Measurements from ENCODE around the gene FAM83G. TPM values are rescaled to one million over a fixed set of nuclear protein-coding genes. Genes with fewer than 3 reads are reported as not detected.

FAM83G gene
- total RNA-seq, 2 experiments from 2014 or later: 2.9 to 3.0 TPM

- POLR2A ChIA-PET: no interaction called here
- CTCF ChIA-PET: no interaction called here
- no peak for DNase-seq
- Histone ChIP-seq H3K27me3 (ENCODE audit: control insufficient read depth in 1 of 2, insufficient read depth in 2 of 2, low read length in 2 of 2) (no peaks in the 10 kb centered on the region), H3K9me3 (ENCODE audit: control insufficient read depth in 1 of 2, insufficient read depth in 1 of 2, low read length in 2 of 2) (no peaks in the 10 kb centered on the region), H3K36me3 (ENCODE audit: insufficient read depth, low read length) (no peaks in the 10 kb centered on the region), H3K4me1 (ENCODE audit: insufficient read depth, low read length) (peaks cover 24% of the 10 kb centered on the region), H3K27ac (ENCODE audit: low read depth in 1 of 2, low read length in 2 of 2) (no peak overlapping the region), H3K4me3 (ENCODE audit: low read length) (no peak overlapping the region)
- no peak for ATAC-seq (ENCODE audit: poor library complexity)
- Mint-ChIP-seq H3K9me3 (no peaks in the 10 kb centered on the region), H3K36me3 (ENCODE audit: low read depth) (no peaks in the 10 kb centered on the region), H3K27me3 (no peaks in the 10 kb centered on the region), H3K4me3 (no peak overlapping the region), H3K27ac (no peak overlapping the region), H3K4me1 (ENCODE audit: low read depth) (peaks cover 10% of the 10 kb centered on the region)
- TF ChIP-seq CTCF (IDR thresholded peaks at IDR 0.05): no peak
- intact Hi-C loops (cut with DNase I, micrococcal nuclease): no loop called here
These were observed 40.6 kb downstream of the FAM83G start for GRCh38 chr17:18964018-18964351.

GRCh38 chr17:18963126-18964017 lies 41.2 kb downstream of the FAM83G start:
- Histone ChIP-seq H3K4me1 (ENCODE audit: insufficient read depth, low read length) (peaks cover 21% of the 10 kb centered on the region), H3K36me3 (ENCODE audit: insufficient read depth, low read length) (no peaks in the 10 kb centered on the region), H3K27ac (ENCODE audit: low read depth in 1 of 2, low read length in 2 of 2) (no peak overlapping the region), H3K4me3 (ENCODE audit: low read length) (no peak overlapping the region), H3K9me3 (ENCODE audit: control insufficient read depth in 1 of 2, insufficient read depth in 1 of 2, low read length in 2 of 2) (no peaks in the 10 kb centered on the region), H3K27me3 (ENCODE audit: control insufficient read depth in 1 of 2, insufficient read depth in 2 of 2, low read length in 2 of 2) (no peaks in the 10 kb centered on the region)
- ChIA-PET CTCF (no interaction called here), POLR2A (no interaction called here)
- DNase-seq (no peak), ATAC-seq (ENCODE audit: poor library complexity) (no peak)
- no peaks in the 10 kb centered on the region for H3K9me3 Mint-ChIP-seq
- no peak for TF ChIP-seq CTCF (IDR thresholded peaks at IDR 0.05)
- no peak overlapping the region for H3K27ac Mint-ChIP-seq
- intact Hi-C loops (cut with DNase I, micrococcal nuclease): no loop called here
- H3K27me3 Mint-ChIP-seq: no peaks in the 10 kb centered on the region
- no peak overlapping the region for H3K4me3 Mint-ChIP-seq
- H3K36me3 Mint-ChIP-seq (ENCODE audit: low read depth): no peaks in the 10 kb centered on the region
- H3K4me1 Mint-ChIP-seq (ENCODE audit: low read depth): peaks cover 10% of the 10 kb centered on the region

- no peak overlapping the region for H3K27ac Mint-ChIP-seq
- H3K27me3 Mint-ChIP-seq: no peaks in the 10 kb centered on the region
- DNase-seq (no peak), ATAC-seq (ENCODE audit: poor library complexity) (no peak)
- Histone ChIP-seq H3K36me3 (ENCODE audit: insufficient read depth, low read length) (no peaks in the 10 kb centered on the region), H3K27ac (ENCODE audit: low read depth in 1 of 2, low read length in 2 of 2) (no peak overlapping the region), H3K4me1 (ENCODE audit: insufficient read depth, low read length) (peaks cover 18% of the 10 kb centered on the region), H3K4me3 (ENCODE audit: low read length) (no peak overlapping the region), H3K9me3 (ENCODE audit: control insufficient read depth in 1 of 2, insufficient read depth in 1 of 2, low read length in 2 of 2) (no peaks in the 10 kb centered on the region), H3K27me3 (ENCODE audit: control insufficient read depth in 1 of 2, insufficient read depth in 2 of 2, low read length in 2 of 2) (no peaks in the 10 kb centered on the region)
- H3K4me3 Mint-ChIP-seq: no peak overlapping the region
- no peaks in the 10 kb centered on the region for H3K9me3 Mint-ChIP-seq
- no peak for TF ChIP-seq CTCF (IDR thresholded peaks at IDR 0.05)
- CTCF ChIA-PET: no interaction called here
- peaks cover 16% of the 10 kb centered on the region for H3K4me1 Mint-ChIP-seq (ENCODE audit: low read depth)
- H3K36me3 Mint-ChIP-seq (ENCODE audit: low read depth): no peaks in the 10 kb centered on the region
- POLR2A ChIA-PET: no interaction called here
- intact Hi-C loops (cut with DNase I, micrococcal nuclease): no loop called here
These were observed 42.1 kb downstream of the FAM83G start for GRCh38 chr17:18962494-18962815.
